K562 (cell line): ENCODE results near the gene SIRT4. TPM values are rescaled to one million over a fixed set of nuclear protein-coding genes. Genes with fewer than 3 reads are reported as not detected.

Experiments
- ATAC-seq: fragments of 200-7000 bp; cut with Tn5 transposase; 3 replicates; pipeline ENCODE4 v1.9.1; 2020; ENCODE audit warnings: moderate library complexity
- BruUV-seq: library from RNA; stranded (reverse); fragments of 400-500 nt; replicated peaks from 2 replicates; lab custom pipeline; 2021; lab: Mats Ljungman, UMichigan
- CTCF ChIA-PET: fragments of 300-600 bp; formaldehyde crosslinking; extraction: SDS; loops from one replicate; lab custom pipeline; 2021; ENCODE audit warnings: low intra/inter-chr PET ratio; lab: Yijun Ruan, JAX
- POLR2A ChIA-PET: fragments of 300-600, 350-650 bp; sonication (Branson Sonifier 250); formaldehyde crosslinking; extraction: SDS; loops from one replicate; lab custom pipeline; 2021; ENCODE audit warnings: antibody characterized with exemption, inconsistent platforms; lab: Yijun Ruan, JAX
- DNase-seq, 4 experiments: peaks; one replicate each; pipeline versions ENCODE4 v3.0.0 to v3.0.0-alpha.2; 2011 to 2018; ENCODE audit warnings: low spot score in 3 of 4, mixed read lengths in 3 of 4; ENCODE audit errors: extremely low read depth in 1 of 4
- FAIRE-seq: peaks from 2 replicates; lab custom pipeline; 2011; peaks lifted over from hg19 to GRCh38; lab: Jason Lieb, UNC
- H2AFZ ChIP-seq: 2 replicates; pipeline ENCODE4 v1.6.0; 2011; ENCODE audit warnings: low read depth, low read length, control low read depth, inconsistent platforms
- H3K27ac ChIP-seq: fragments of 200-600 bp; 3 replicates; pipeline ENCODE4 v1.8.0; 2011; ENCODE audit warnings: low read depth, mild to moderate bottlenecking, control low read depth, inconsistent platforms, low read length, moderate library complexity, mixed read lengths; ENCODE audit errors: extremely low read depth
- H3K27me3 ChIP-seq, 2 experiments: fragments of 300-600 bp in 1 of 2; 2 replicates in 1 of 2; 3 replicates in 1 of 2; pipeline versions ENCODE4 v1.6.0 to v1.8.0; 2011; ENCODE audit warnings: inconsistent platforms in 2 of 2, low read length in 2 of 2, mild to moderate bottlenecking in 1 of 2, mixed read lengths in 1 of 2, moderate library complexity in 1 of 2; ENCODE audit not compliant: control insufficient read depth in 2 of 2, insufficient read depth in 2 of 2
- H3K36me3 ChIP-seq: fragments of 300-600 bp; 3 replicates; pipeline ENCODE4 v1.8.0; 2011; ENCODE audit warnings: mild to moderate bottlenecking, low read length, inconsistent platforms; ENCODE audit not compliant: control insufficient read depth, insufficient read depth
- H3K4me1 ChIP-seq, 2 experiments: fragments of 200-600 bp in 1 of 2; replicated peaks in 1 of 2; 2 replicates in 1 of 2; 3 replicates in 1 of 2; pipeline versions ENCODE4 v1.5.1 to v1.8.0; 2011; ENCODE audit warnings: inconsistent platforms in 2 of 2, low read length in 2 of 2, mild to moderate bottlenecking in 1 of 2, mixed read lengths in 1 of 2, moderate library complexity in 1 of 2; ENCODE audit not compliant: control insufficient read depth in 2 of 2, insufficient read depth in 2 of 2
- H3K4me2 ChIP-seq: 2 replicates; pipeline ENCODE4 v1.6.1; 2011; ENCODE audit warnings: low read length, control low read depth, inconsistent platforms, mixed read lengths; ENCODE audit not compliant: insufficient read depth
- H3K4me3 ChIP-seq: fragments of 200-600 bp; sonication (generic), shearing (Covaris generic); 2 replicates; pipeline ENCODE4 v1.5.1; 2016; ENCODE audit warnings: control low read depth, inconsistent platforms
- H3K79me2 ChIP-seq: fragments of 200-600 bp; 3 replicates; pipeline ENCODE4 v1.8.0; 2011; ENCODE audit warnings: low read length, inconsistent platforms; ENCODE audit not compliant: control insufficient read depth, insufficient read depth
- H3K9ac ChIP-seq, 2 experiments: 2 replicates each; pipeline versions ENCODE4 v1.6.0 to v1.6.1; 2011; ENCODE audit warnings: low read depth in 2 of 2, low read length in 2 of 2, control low read depth in 1 of 2, inconsistent platforms in 1 of 2, mild to moderate bottlenecking in 1 of 2, mixed read lengths in 1 of 2; ENCODE audit not compliant: insufficient read depth in 1 of 2
- H3K9me1 ChIP-seq: one replicate; pipeline ENCODE4 v1.6.0; 2011; ENCODE audit warnings: inconsistent platforms, mild to moderate bottlenecking, low read length, moderate library complexity; ENCODE audit not compliant: control insufficient read depth, insufficient read depth
- H3K9me3 ChIP-seq: replicated peaks from 2 replicates; pipeline ENCODE4 v1.5.1; 2011; ENCODE audit warnings: low read depth, low read length, inconsistent platforms; ENCODE audit not compliant: control insufficient read depth, insufficient read depth
- H4K20me1 ChIP-seq: replicated peaks from 2 replicates; pipeline ENCODE4 v1.6.1; 2011; ENCODE audit warnings: low read length, inconsistent platforms, mixed read lengths; ENCODE audit not compliant: control insufficient read depth, insufficient read depth
- CBX2 ChIP-seq: fragments of 200-600 bp; sonication (generic); IDR thresholded peaks from one replicate; pipeline ENCODE4 v1.6.1; 2012; ENCODE audit warnings: mild to moderate bottlenecking, low read length, inconsistent platforms; ENCODE audit not compliant: insufficient read depth, poor library complexity, severe bottlenecking
- CREBBP ChIP-seq: IDR thresholded peaks from one replicate; pipeline ENCODE4 v1.6.1; 2012; ENCODE audit warnings: low read depth, mild to moderate bottlenecking, control low read depth, inconsistent platforms, low read length
- CTCFL ChIP-seq: IDR thresholded peaks from 2 replicates; pipeline ENCODE4 v1.6.1; 2011; ENCODE audit warnings: borderline replicate concordance, low read depth, mild to moderate bottlenecking, moderate library complexity, low read length; ENCODE audit not compliant: insufficient read depth, poor library complexity, severe bottlenecking
- FOXP4 ChIP-seq: sonication (generic); formaldehyde crosslinking; IDR thresholded peaks from 2 replicates; pipeline ENCODE4 v1.8.0; 2022; ENCODE audit warnings: mild to moderate bottlenecking, missing genetic modification reagents, borderline replicate concordance
- HDAC6 ChIP-seq: IDR thresholded peaks from 2 replicates; pipeline ENCODE4 v1.6.1; 2012; ENCODE audit warnings: low read depth, mild to moderate bottlenecking, control low read depth, inconsistent platforms, low read length, moderate library complexity
- NFE2 ChIP-seq: IDR thresholded peaks from 2 replicates; pipeline ENCODE4 v1.6.1; 2014; ENCODE audit warnings: antibody characterized with exemption, low read depth
- RBBP5 ChIP-seq: fragments of 200-600 bp; sonication (generic); IDR thresholded peaks from 2 replicates; pipeline ENCODE4 v1.6.1; 2012; ENCODE audit warnings: borderline replicate concordance, mild to moderate bottlenecking, low read length, control low read depth, inconsistent platforms; ENCODE audit not compliant: insufficient read depth, poor library complexity, severe bottlenecking
- SAP30 ChIP-seq: fragments of 200-600 bp; sonication (generic); IDR thresholded peaks from 2 replicates; pipeline ENCODE4 v1.6.1; 2012; ENCODE audit warnings: borderline replicate concordance, low read depth, mild to moderate bottlenecking, moderate library complexity, low read length, control low read depth, inconsistent platforms; ENCODE audit not compliant: insufficient read depth, poor library complexity, severe bottlenecking
- SMARCC2 ChIP-seq: fragments of 450-650 bp; IDR thresholded peaks from 2 replicates; pipeline ENCODE4 v1.6.1; 2017; ENCODE audit warnings: antibody characterized with exemption, moderate library complexity, mild to moderate bottlenecking, low read depth
- U2AF2 ChIP-seq: fragments of 200-400 bp; formaldehyde crosslinking; optimal IDR thresholded peaks from 2 replicates; pipeline ENCODE3; 2017; ENCODE audit warnings: low read depth, mild to moderate bottlenecking, low read length
- WGBS: fragments of 100-300 bp; shearing (Covaris generic); methylation state at CpG from one replicate; pipeline ENCODE4 v1.1.6; 2016; ENCODE audit warnings: low coverage, mixed read lengths; ENCODE audit not compliant: insufficient coverage; ENCODE audit errors: missing lambda C conversion rate; 5-methylcytosine and 5-hydroxymethylcytosine counted together
- in situ Hi-C: fragments of 300-500 bp; cut with MboI; formaldehyde crosslinking; loops from 4 replicates; pipeline ENCODE4 v1.15.0; 2018; ENCODE audit warnings: inconsistent platforms, mixed read lengths
- intact Hi-C: fragments of 100-400 bp; cut with micrococcal nuclease; formaldehyde crosslinking; loops from 2 replicates; pipeline ENCODE4 v1.14.2; 2022
- polyA plus RNA-seq, 8 experiments: library from polyadenylated mRNA; depleted of rRNA in 4 of 8; stranded (reverse) in 5 of 8; unstranded in 3 of 8; fragments of >200 nt; fragmentation: Nextera tagmentation in 2 of 8; fragmentation: Illumina TruSeq in 1 of 8; extraction: Ambion mirVana in 2 of 8; extraction: Trizol in 1 of 8; gene quantifications; 2 replicates each; pipeline versions ENCODE4 v1.2.1 to v1.2.3, GENCODE V29; 2011 to 2014; ENCODE audit warnings: inconsistent platforms in 1 of 8, missing spikeins in 1 of 8
- total RNA-seq, 7 experiments: library from RNA; depleted of rRNA in 6 of 7; stranded (reverse); fragments of >200 nt in 6 of 7; fragmentation: Illumina TruSeq in 2 of 7; extraction: Trizol in 2 of 7; gene quantifications; 2 replicates each; pipeline versions ENCODE4 v1.2.1 to v1.2.3, GENCODE V29; 2011 to 2021; ENCODE audit warnings: low replicate concordance in 1 of 7
- TF ChIP-seq, protein P1 (sequence below): IDR thresholded peaks from 2 replicates; pipeline ENCODE4 v1.6.1; 2016; ENCODE audit warnings: missing genetic modification characterization, missing compliant biosample characterization
- TF ChIP-seq, protein P2 (sequence below): fragments of 450-650 bp; conservative IDR thresholded peaks from 2 replicates; pipeline ENCODE4 v1.6.1; 2016; ENCODE audit warnings: missing genetic modification characterization, low read depth, mild to moderate bottlenecking, missing compliant biosample characterization, moderate library complexity

SIRT4 gene
- total and polyA plus RNA-seq, 9 of the 15 experiments (the other 6 are each of a cell fraction or from before 2014, with no cell fraction given): 0.86 to 5.2 (median 2.4) TPM

DNA sequence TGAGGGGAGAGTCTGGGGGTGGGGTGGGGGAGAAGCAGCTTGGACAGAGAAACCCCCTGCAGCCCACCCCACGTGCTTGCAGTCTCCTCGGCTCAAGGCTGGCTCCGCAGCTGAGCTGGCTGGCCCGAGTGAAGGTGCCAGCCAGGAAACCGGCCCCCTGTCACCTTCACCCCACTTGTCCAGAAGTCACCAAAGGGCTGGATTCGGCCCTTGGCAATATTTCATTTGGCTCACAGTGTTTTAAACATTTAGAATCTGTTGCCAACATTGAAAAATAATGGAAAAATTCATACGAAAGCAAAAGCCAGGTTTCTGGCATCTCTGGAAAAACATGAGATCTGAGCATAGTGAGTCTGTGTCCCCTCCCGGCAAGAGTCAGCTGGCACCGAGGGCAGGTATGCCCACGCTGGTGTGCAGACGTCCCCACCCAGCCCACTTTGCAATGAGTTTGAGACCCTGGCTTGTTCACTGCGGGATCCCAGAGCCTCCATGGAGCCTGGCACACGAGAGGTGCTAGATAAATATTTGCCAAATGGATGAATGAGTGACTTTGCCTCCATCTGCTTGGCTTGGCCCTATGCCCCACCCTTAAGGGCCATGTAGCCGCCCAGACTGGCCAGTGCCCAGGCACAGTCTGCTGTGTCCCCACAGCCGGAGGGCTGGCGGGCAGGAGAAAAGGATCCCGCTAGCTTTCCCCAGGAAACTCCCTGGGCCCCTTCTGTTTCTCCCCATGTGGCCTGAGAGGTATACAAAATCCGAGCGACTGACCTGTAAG, 48.6 kb downstream of the SIRT4 start:
- ATAC-seq (no peak), FAIRE-seq (no peak), DNase-seq (no peak)
- BruUV-seq: no TSS peak
- Histone ChIP-seq H3K4me1 (peaks cover 0 to 8% of the 10 kb centered on the region in 2 experiments; a peak in 1 of 5 replicates), H3K9me3 (no peaks in the 10 kb centered on the region), H3K27me3 (peaks cover 25 to 47% of the 10 kb centered on the region in 2 experiments; a peak in 4 of 5 replicates), H3K79me2 (no peaks in the 10 kb centered on the region), H3K4me2 (no peak overlapping the region), H3K9ac (peak overlapping the region in 1 of 2 experiments; percentile 28; a peak in 1 of 4 replicates), H3K36me3 (no peaks in the 10 kb centered on the region), H3K27ac (no peak overlapping the region), H3K9me1 (no peaks in the 10 kb centered on the region), H4K20me1 (peaks cover 5% of the 10 kb centered on the region; the same call in 1 of the 2 replicates), H2AFZ (no peak overlapping the region), H3K4me3 (no peak overlapping the region)
- POLR2A ChIA-PET: interaction anchor here (0.6 to 3.3 kb wide), 2 partner anchors 59 to 111 kb away, joined by 3 to 10 read pairs; partner anchors contain the start of gene RNU4-2
- WGBS: 10% methylated on average over 19 of the region's 19 CpGs
- CTCF ChIA-PET: interaction anchor here (0.6 kb wide), 1 partner anchor 86 kb away, joined by 3 read pairs; no protein-coding TSS in a partner anchor
- in situ Hi-C loops (loop anchor here (5.0 kb wide), 1 partner anchor 82 kb away; no protein-coding TSS in a partner anchor), intact Hi-C loops (no loop called here)
- TF ChIP-seq SAP30 (no peak), FOXP4 (CRISPR knock-in tag) (no peak), CBX2 (no peak), CREBBP (no peak), CTCFL (no peak), RBBP5 (no peak), NFE2 (no peak), U2AF2 (no peak), SMARCC2 (no peak), HDAC6 (no peak)
- TF ChIP-seq, protein P1, sequence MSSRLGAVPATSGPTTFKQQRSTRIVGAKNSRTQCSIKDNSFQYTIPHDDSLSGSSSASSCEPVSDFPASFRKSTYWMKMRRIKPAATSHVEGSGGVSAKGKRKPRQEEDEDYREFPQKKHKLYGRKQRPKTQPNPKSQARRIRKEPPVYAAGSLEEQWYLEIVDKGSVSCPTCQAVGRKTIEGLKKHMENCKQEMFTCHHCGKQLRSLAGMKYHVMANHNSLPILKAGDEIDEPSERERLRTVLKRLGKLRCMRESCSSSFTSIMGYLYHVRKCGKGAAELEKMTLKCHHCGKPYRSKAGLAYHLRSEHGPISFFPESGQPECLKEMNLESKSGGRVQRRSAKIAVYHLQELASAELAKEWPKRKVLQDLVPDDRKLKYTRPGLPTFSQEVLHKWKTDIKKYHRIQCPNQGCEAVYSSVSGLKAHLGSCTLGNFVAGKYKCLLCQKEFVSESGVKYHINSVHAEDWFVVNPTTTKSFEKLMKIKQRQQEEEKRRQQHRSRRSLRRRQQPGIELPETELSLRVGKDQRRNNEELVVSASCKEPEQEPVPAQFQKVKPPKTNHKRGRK (tag): no peak
- TF ChIP-seq, protein P2, sequence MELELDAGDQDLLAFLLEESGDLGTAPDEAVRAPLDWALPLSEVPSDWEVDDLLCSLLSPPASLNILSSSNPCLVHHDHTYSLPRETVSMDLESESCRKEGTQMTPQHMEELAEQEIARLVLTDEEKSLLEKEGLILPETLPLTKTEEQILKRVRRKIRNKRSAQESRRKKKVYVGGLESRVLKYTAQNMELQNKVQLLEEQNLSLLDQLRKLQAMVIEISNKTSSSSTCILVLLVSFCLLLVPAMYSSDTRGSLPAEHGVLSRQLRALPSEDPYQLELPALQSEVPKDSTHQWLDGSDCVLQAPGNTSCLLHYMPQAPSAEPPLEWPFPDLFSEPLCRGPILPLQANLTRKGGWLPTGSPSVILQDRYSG (tag): no peak
